Calu3 (cell line): ENCODE measurements around the gene NLGN4X. TPM values are rescaled to one million over a fixed set of nuclear protein-coding genes. Genes with fewer than 3 reads are reported as not detected.

Experiments
- BruUV-seq: library from RNA; stranded (reverse); fragments of 400-500 nt; replicated peaks from 2 replicates; lab custom pipeline; 2021; lab: Mats Ljungman, UMichigan
- CTCF ChIA-PET: fragments of 300-600 bp; sonication (Branson Sonifier 250); formaldehyde crosslinking; loops from one replicate; lab custom pipeline; 2022; ENCODE audit warnings: antibody characterized with exemption; lab: Charles Lee
- DNase-seq: peaks from one replicate; pipeline ENCODE4 v3.0.0; 2022
- H3K27ac Mint-ChIP-seq: one replicate; pipeline ENCODE4 v1.8.0; 2022; ENCODE audit warnings: mixed read lengths; ENCODE audit not compliant: unreplicated experiment
- H3K27me3 Mint-ChIP-seq: one replicate; pipeline ENCODE4 v1.8.0; 2022; ENCODE audit warnings: mixed read lengths; ENCODE audit not compliant: unreplicated experiment
- H3K36me3 Mint-ChIP-seq: one replicate; pipeline ENCODE4 v1.8.0; 2022; ENCODE audit warnings: mild to moderate bottlenecking, moderate library complexity, mixed read lengths; ENCODE audit not compliant: insufficient read depth, unreplicated experiment
- H3K4me1 Mint-ChIP-seq: one replicate; pipeline ENCODE4 v1.8.0; 2022; ENCODE audit warnings: mild to moderate bottlenecking, low read depth, mixed read lengths; ENCODE audit not compliant: unreplicated experiment
- H3K4me3 Mint-ChIP-seq: one replicate; pipeline ENCODE4 v1.8.0; 2022; ENCODE audit warnings: mild to moderate bottlenecking, low read depth, moderate library complexity, mixed read lengths; ENCODE audit not compliant: unreplicated experiment
- H3K9me3 Mint-ChIP-seq: one replicate; pipeline ENCODE4 v1.8.0; 2022; ENCODE audit warnings: low read depth, mixed read lengths; ENCODE audit not compliant: unreplicated experiment
- CTCF ChIP-seq: fragments of 200-600 bp; IDR thresholded peaks from one replicate; pipeline ENCODE4 v1.8.0; 2022; ENCODE audit warnings: antibody characterized with exemption; ENCODE audit not compliant: unreplicated experiment
- intact Hi-C: fragments of 100-400 bp; cut with micrococcal nuclease; formaldehyde crosslinking; loops from one replicate; pipeline ENCODE4 v1.10.0; 2022; ENCODE audit not compliant: unreplicated experiment
- total RNA-seq: library from RNA; stranded (reverse); gene quantifications from 2 replicates; pipeline ENCODE4 v1.2.3, GENCODE V29; 2022

NLGN4X gene
- total RNA-seq, 1 experiment from 2014 or later = not detected

GRCh38 chrX:6226596-6227452 is 1.8 kb downstream of the NLGN4X start:
- H3K27me3 Mint-ChIP-seq = peaks cover 15% of the 10 kb centered on the region
- no peaks in the 10 kb centered on the region for H3K36me3 Mint-ChIP-seq
- H3K4me3 Mint-ChIP-seq = no peak overlapping the region
- H3K9me3 Mint-ChIP-seq = peaks cover 9% of the 10 kb centered on the region
- H3K4me1 Mint-ChIP-seq = no peaks in the 10 kb centered on the region
- no TSS peak for BruUV-seq
- TF ChIP-seq CTCF = no peak
- intact Hi-C loops = no loop called here
- DNase-seq = no peak
- H3K27ac Mint-ChIP-seq = no peak overlapping the region
- CTCF ChIA-PET = no interaction called here

GRCh38 chrX:6225911-6226595 is 2.6 kb downstream of the NLGN4X start:
- no peak overlapping the region for H3K4me3 Mint-ChIP-seq
- intact Hi-C loops = no loop called here
- peaks cover 8% of the 10 kb centered on the region for H3K9me3 Mint-ChIP-seq
- DNase-seq = no peak
- H3K36me3 Mint-ChIP-seq = no peaks in the 10 kb centered on the region
- H3K4me1 Mint-ChIP-seq = no peaks in the 10 kb centered on the region
- CTCF ChIA-PET = no interaction called here
- no TSS peak for BruUV-seq
- no peak overlapping the region for H3K27ac Mint-ChIP-seq
- no peak for TF ChIP-seq CTCF
- peaks cover 15% of the 10 kb centered on the region for H3K27me3 Mint-ChIP-seq

- peaks cover 5% of the 10 kb centered on the region for H3K9me3 Mint-ChIP-seq
- DNase-seq = no peak
- no TSS peak for BruUV-seq
- H3K27me3 Mint-ChIP-seq = peaks cover 15% of the 10 kb centered on the region
- H3K27ac Mint-ChIP-seq = no peak overlapping the region
- CTCF ChIA-PET = no interaction called here
- intact Hi-C loops = no loop called here
- H3K4me3 Mint-ChIP-seq = no peak overlapping the region
- no peaks in the 10 kb centered on the region for H3K4me1 Mint-ChIP-seq
- TF ChIP-seq CTCF = no peak
- no peaks in the 10 kb centered on the region for H3K36me3 Mint-ChIP-seq
These were observed 3.3 kb downstream of the NLGN4X start for GRCh38 chrX:6225288-6225910.

DNA sequence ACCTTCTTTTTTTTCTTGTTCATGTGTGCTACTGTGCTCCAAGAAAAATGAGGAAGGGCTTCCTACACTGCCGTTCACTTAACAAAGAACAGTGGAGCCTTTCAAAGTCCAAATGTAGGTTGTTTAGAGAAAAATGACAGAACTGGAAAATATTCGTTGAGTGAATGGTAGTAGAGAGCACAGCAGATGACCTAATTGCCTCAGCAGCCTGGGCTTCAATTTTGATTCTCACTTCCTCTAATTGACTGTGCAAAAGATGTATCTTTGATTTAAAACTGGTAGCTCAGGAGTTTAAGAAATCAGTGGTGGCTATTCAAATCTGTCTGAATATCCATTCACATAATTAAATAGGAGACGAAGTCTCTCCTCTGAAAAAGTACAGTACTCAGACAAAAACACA is 5.2 kb downstream of the NLGN4X start:
- CTCF ChIA-PET = no interaction called here
- no peaks in the 10 kb centered on the region for H3K36me3 Mint-ChIP-seq
- no TSS peak for BruUV-seq
- peaks cover 9% of the 10 kb centered on the region for H3K9me3 Mint-ChIP-seq
- intact Hi-C loops = no loop called here
- H3K4me1 Mint-ChIP-seq = no peaks in the 10 kb centered on the region
- H3K27me3 Mint-ChIP-seq = peaks cover 12% of the 10 kb centered on the region
- H3K27ac Mint-ChIP-seq = no peak overlapping the region
- DNase-seq = no peak
- H3K4me3 Mint-ChIP-seq = no peak overlapping the region
- TF ChIP-seq CTCF = no peak
